HG03460 (cell line): Measurements from ENCODE around the gene PPP1R11.
"Not testable (repeated sequence)": the region's sequence is repeated elsewhere in the genome, so short reads cannot be mapped to it uniquely, and the experiment has no call there.

Experiments used
- ATAC-seq: cut with Tn5 transposase; IDR thresholded peaks from one replicate; pipeline ENCODE4 v1.9.1; 2021; ENCODE audit not compliant: unreplicated experiment

The PPP1R11 gene, protein sequence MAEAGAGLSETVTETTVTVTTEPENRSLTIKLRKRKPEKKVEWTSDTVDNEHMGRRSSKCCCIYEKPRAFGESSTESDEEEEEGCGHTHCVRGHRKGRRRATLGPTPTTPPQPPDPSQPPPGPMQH

DNA sequence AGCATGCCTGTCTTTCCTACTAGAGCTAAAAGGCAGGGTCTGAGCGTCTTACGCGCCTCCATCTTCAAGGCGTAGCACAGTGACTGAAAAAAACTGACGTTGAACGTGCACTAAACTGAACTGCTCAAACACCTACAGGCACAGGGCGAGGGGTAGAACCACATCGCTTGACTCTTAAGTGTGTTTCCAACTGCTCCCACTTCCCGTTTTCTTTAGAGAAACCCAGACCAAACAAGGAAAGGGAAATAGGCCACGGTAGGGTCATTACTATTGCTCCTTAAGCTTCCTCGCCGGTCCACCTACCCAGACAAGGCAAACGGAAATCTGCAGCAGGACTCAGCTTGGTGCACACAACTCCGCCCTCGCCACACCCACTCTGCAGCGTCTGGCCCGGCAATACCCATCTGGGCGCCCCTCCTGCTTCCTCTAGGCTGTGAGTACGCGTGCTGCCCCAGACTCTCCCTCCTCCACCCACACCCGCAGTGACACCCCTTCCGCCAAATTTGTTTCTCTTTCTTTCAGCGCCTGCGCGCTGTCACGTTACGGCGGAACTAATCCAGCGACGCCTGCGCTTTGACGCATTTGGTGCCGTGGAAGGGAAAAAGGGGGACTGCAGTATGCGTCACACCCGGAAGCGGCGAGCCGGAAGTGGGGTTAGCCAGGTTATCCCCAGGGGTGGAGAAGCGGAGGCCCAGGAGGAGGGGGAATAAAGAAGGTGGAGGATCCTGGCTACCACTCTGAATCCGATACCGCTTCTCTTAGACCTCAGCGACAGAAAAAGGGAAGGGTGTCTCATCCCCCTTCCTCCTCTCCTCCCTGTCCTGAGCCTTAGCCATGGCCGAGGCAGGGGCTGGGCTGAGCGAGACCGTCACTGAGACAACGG lies at the start of gene PPP1R11:
Gene PPP1R11 (plus strand): TSS at position 622 of the 883 bp plus-strand sequence. CDS start 213 bp downstream, at position 835.
- peak; percentile 96 for ATAC-seq

DNA sequence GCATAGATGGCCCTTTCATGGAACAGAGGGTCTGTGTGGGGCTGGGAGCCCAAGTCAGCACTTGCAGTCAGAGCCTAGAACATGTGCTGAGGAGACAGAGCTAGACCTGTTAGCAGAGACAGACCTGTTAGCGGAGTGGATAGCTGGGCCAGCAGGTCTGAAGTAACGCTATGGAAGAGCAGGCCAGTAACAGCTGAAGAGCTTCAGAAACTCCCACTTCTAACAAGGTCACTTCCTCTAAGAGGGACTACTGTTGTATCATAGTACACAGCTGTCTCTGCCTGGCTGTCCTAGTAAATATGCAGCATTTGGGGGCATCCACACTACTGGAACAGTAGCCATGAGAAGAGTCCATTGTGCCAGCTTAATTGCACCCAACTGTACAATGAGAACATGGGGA lies 47.2 kb upstream of the PPP1R11 start:
- no peak for ATAC-seq

DNA sequence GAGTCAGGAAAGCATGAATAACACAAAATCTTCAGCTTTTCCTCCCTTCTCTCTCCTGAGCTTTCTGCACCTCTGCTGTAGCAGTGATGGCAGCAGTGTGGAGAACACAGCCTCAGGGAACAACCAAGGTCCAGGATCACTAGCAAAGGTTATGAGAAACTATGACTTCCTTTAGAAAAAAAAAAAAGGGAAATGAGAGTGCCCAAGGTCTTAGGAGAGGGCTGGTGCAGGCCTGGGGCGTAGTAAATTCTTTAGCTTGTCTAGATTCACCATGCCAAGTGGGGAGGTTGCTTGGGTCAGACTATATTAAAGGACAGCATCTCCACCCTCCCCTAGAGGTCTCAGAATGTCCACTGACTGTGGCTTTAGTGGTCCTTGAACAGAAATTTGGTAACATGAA lies 46.4 kb upstream of the PPP1R11 start:
- no peak for ATAC-seq

DNA sequence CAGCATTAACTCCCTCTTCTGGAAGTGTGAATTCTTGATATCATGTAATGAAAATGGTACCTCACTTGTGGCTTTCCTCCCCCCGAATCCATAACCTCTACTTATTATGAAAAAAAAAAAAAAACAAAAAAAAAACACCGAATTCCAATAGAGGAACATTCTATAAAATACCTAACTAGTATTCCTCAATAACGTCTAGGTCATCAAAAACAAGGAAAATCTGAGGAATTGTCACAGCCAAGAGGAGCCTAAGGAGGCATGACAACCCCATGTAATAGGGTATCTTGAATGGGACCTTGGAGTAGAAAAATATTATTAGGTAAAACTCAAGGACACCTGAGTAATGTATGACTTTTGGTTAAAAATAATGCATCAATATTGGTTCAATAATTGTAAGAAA lies 44.8 kb upstream of the PPP1R11 start:
- no peak for ATAC-seq

DNA sequence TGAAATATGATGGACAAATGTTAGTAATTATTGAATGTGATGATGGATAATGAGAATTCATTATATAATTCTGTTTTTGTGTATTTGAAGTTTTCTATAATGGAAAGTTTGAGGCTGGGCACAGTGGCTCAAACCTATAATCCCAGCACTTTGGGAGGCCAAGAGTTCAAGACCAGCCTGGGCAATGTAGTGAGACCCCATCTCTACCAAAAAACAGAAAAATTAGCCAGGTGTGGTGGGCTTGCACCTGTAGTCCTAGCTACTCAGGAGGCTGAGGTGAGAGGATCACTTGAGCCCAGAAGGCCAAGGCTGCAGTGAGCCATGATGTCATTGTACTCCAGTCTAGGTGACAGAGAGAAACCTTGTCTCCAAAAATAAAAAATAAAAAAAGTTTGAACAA lies 44.3 kb upstream of the PPP1R11 start:
- not testable (repeated sequence) for ATAC-seq

DNA sequence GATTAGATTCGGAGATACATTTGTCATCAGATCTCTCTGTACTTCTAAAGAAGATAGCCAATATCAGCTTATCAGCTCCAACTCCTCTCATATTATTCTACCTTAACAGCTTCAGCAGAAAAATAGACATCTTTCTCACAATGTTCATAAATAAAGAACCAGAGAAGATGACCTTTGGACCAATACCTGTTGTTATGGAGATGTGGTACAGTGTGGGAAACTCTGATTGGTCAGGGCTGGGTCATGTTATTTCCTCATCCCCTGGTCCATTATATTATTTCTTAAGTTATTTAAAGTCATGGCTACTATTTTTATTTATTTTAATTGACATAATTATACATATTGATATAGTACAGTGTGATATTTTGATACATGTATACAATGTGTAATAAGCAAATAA lies 41.8 kb upstream of the PPP1R11 start:
- ATAC-seq = no peak

DNA sequence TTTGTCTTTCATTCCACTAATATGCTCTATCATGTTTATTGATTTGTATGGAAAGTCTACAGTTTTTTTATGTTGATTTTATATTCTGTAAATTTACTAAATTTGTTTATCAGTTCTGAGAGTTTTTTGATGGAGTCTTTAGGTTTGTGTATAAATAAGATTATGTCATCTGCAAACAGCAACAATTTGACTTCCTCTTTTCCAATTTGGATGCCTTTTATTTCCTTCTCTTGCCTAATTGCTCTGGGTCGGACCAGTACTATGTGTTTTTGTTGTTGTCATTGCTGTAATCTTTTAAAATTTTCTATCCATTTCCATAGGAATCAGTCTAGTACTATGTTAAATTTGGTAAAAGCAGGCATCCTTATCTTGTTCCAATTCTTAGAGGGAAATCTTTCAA lies 37.4 kb upstream of the PPP1R11 start:
- no peak for ATAC-seq

DNA sequence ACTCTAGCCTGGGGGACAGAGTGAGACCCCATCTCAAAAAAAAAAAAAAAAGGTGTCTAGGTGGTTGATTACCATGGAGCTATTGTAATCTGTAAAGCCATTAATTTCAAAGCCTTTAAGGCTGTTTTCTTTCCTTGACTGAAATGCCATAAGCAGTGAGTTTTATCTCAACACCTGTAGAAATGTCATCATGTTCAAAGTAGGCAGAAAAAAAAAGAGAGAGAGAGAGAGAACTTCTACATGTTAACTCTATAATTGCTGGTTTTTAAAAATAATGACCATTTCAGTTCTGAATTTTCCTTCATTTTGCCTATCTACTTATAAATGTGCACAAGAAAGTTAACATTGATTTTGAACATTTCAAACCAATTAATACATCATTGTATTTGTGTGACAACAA lies 35.6 kb upstream of the PPP1R11 start:
- no peak for ATAC-seq

DNA sequence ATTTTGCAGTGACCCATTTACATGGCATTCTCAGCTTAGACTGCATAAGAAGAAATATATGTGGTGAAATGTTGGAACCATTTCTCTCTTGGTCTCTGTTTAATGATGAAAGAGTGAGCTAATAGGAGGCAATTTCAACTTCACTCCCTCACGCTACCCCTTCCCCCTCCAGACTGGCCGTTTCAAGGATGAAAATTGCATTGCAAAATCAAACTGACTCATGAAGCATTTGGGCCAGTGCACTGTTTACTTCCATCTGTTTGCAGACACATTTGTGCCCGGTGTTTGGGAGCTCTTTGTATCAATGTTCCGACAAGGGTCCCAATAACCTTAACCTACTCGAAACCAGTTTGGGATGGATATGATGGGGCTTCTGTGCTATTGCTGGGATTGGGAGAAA lies 33.6 kb upstream of the PPP1R11 start:
- not testable (repeated sequence) for ATAC-seq

DNA sequence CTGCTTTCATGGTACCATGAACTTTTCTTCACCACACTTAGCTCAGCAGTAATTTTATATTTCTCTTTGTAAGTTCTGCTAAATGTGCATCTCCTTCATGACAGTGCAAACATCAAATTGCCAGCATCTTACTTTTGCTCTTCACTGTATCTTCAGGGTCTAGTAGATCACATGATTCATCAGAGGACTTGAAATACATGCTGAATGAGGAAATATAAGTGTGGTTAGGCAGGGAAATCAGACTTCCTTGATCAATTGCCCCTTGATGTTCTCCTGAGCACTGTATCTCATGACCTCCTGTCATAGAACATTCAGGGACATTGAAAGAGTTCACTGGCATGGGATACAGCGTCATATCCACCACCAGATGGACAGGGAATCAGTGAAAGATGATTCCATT lies 31.2 kb upstream of the PPP1R11 start:
- ATAC-seq = no peak

DNA sequence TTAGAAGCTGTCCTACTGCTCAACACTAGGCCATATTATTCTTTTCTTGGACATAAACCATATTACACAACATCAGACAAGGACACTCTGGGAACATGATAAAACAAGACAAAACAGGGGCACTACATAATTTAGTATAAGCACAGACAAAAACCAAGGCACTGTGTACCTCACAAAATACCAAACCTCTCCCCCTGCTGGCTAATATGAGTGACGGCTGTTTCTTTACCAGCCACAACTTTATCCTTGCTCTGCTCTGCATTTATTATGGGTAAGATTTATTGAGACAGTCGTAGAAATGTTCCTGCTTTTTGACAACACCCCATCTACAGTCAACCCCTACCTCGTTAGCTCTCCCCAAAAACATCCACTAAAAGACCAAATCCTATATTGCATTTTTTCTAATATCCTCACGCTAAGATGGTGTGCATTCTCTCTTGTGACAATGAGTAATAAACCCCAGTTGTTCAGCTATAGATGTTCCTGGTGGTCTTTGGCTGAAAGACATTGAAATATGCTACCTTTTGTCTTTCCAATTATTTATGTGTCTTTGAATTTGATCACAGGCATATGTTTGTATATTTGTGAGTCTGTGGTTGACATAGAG lies 29.7 kb upstream of the PPP1R11 start:
- no peak for ATAC-seq

DNA sequence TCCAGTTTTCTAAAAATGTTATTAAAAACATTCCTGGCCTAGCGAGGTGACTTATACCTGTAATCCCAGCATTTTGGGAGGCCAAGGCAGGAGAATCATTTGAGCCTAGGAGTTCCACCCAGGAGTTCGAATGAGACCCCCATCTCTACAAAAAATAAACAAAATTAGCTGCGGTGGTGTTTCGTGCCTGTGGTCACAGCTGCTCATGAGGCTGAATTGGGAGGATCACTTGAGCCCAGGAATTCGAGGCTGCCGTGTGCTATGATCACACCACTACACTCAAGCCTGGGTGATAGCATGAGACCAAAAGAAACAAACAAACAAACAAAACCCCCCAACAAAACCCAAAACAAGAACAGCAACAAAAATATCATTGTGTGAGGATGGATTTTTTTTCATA lies 25.8 kb upstream of the PPP1R11 start:
- no peak for ATAC-seq

DNA sequence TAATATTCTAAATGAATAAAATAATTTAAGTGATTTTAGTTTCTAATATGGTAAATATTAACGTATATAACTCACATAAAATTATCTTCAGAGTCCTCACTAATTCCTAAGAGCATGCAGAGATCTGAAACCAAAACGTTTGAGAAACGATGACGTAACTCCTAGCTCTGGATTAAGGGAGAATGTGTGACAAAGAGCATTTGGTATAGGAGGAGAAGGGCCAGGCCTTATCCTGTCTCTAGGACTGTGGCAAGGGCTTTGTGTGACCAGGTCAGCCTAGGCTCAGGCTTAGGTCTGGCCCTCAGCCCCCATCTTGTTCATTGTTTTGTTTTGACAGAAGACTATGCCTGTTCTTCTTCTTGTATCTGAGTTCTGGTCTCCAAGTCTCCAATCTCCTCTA lies 25.2 kb upstream of the PPP1R11 start:
- ATAC-seq = no peak

DNA sequence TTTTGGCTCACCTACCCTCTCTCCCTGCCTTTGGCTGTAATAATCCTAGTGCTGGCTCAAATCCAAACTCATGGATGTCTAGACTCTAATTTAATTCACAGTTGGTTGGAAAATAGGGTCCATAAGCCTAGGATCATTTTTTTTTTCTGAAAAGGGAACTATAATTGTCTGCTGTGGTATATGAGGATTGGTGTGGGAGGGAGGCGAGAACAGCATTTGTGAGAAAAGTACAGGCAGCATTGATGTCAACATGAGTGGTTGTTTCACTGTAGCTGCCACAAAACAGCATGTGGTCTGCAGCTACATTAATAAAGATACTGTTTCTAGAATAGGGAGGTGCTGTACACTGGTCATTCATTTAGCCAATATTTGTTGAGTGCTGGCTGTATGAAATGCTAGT lies 24.5 kb upstream of the PPP1R11 start:
- no peak for ATAC-seq

DNA sequence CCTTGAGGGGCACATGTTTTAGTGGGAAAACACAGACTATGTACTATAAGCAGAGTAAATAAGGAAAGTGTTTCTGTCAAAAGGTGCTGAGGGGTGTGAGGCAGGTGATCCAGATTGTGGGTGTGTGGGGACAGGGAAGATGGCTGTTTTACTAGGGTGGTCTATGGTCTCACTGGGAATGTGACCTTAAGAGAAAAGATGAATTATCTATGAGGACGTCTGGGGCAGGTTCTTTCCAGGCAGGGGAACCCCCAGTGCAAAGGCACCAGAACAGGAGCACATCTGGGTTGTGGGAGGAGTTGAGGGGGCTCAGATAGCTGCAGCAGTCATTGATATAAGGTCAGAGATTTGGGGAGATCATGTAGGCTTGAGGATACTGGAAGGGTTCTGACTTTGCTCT lies 24.1 kb upstream of the PPP1R11 start:
- no peak for ATAC-seq

DNA sequence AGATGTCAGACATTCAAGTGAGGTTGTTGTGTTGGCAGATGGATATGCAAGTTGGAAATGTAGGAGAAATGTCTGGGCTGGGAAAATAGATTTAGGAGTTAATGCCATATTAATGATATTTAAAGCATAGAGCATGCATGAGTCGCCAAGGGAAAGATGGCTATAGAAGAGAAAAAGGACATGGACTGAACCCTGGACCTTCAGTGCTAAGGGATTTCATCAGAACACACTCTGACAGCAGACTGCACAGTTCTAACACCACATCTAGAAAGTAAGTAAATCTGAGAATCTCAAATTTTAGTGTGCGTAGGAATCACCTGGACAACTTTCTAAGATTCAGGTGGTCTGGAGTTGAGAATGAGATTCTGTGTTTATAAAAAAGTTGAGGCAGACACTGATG lies 23.3 kb upstream of the PPP1R11 start:
- ATAC-seq = no peak

DNA sequence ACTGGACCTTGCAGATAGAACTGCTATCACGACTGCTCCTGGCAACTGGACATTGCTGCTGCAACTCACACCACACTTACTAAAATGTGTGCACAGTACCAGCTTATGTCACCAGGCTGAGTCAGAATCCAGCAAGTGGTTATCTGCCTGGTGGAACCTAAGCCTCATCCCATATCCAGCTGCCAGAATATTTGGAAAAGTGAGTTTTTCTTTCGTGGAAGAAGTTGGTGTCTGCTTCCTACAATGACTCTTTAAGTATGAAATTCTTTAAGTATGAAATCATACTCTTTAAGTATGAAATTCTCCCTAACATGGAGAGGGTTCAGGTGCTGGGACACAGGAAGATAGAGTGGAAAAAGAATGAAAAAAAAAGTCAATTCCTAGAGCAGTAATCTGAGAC lies 22.4 kb upstream of the PPP1R11 start:
- no peak for ATAC-seq

DNA sequence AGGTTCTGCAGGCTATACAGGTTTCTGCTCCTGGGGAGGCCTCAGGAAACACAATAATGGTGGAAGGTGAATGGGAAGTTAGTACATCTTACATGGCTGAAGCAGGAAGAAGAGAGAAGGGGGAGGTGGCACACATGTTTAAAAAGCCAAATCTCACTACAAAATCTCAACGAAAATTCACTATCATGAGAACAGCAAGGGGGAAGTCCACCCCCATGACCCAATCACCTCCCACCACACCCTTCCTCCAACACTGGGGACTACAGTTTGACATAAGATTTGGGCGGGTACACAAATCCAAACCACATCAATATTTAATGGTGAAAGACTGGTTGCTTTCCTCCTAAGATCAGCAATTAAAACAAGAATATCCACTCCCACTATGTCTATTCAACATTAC lies 19.8 kb upstream of the PPP1R11 start:
- no peak for ATAC-seq

DNA sequence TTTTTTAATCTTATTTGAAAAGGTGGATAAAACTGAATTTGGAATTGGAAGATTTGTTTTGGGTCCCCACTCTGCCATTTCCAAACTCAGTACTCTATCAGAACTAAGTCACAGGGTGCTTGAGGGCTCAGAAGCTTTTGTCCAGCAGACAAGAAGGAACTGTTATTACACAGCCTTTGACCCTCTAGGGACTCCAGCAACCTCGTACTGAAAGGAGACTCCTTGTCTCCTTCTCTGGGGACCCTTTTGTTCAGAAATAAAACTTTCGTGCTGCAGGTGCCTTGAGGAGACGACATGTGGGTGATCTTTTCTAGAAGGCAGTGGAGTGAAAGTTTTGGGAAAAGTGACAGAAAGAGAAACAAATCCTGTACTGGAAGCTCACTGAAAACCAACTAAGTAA lies 13.3 kb upstream of the PPP1R11 start:
- no peak for ATAC-seq

DNA sequence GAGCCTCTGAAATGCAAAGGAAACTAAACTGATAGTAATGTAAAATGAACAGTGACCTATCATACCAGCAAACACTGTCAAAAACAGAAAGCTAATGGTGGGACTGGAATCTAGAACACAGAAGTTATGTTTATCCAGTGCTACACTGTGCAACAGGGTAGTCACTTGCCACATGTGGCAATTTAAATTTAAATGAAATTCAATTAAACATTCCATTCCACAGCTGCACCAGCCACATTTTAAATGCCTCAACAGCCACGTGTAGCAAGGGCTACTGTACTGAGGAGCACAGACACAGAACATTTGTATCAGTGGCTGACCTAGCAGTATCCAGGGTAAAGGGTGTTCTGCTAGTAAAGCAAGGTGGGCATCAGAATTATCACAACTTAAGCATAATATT lies 11.5 kb upstream of the PPP1R11 start:
- ATAC-seq = no peak

DNA sequence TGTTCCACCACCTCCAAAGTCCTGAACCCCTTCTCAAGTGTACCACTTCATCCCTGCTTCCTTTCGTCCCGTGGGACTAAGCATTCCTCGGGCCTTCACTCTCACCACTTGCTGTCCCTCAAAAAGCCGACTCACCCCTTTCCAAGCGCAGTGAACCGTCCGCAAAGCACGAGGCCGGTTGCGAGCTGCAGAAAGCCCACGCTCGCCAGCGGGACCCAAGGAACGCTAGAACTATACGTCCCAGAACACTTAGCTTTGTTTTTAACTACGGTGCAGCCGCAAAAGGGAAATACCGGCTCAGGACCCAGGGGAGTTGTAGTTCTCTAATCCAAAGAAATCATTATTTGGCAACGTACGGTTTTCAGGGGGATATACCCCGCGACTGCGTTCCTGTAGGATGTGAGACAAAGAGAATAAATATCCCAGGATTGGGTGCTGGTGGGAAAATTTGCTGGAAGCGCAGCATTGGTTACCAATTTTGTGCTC lies 6.3 kb upstream of the PPP1R11 start:
- peak; percentile 25 for ATAC-seq
